ENCODE results near the gene SRRM4. TPM values are rescaled to one million over a fixed set of nuclear protein-coding genes. Genes with fewer than 3 reads are reported as not detected.

Gene SRRM4
- total and polyA plus RNA-seq, 4 donors, result not detected

DNA sequence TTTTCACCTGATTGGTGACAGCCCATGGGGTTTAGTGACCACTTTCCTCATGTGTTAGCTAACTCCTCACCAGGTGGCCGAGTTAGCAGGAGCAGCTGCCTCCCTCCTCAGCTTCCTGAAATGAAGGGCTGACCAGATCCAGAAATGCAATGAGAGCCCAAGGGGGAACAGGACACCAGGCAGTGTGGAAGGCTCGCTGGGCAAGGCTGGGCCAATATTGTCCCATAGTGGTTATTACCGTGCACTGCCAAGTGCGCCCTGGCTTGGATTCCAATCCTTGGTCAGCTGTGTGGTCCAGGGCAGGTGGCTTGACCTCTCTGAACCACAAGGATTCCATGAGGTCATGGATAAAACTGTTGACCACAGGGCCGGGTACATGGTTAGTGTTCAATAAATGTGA lies 193.7 kb downstream of the SRRM4 start:
- H3K9me3 ChIP-seq (ENCODE audit: control insufficient read depth in 4 of 4, low read length in 3 of 4), result no peaks in the 10 kb centered on the region
- DNase-seq (ENCODE audit: low spot score), result no peak
- TF ChIP-seq FOXA2 (IDR thresholded peaks at IDR 0.05), result no peak
- TF ChIP-seq RXRA (IDR thresholded peaks at IDR 0.05), result no peak
- no peak for TF ChIP-seq NR2F2 (IDR thresholded peaks at IDR 0.05)
- TF ChIP-seq TAF1 (conservative IDR thresholded peaks at IDR 0.05), result no peak
- no peak for TF ChIP-seq GABPA (IDR thresholded peaks at IDR 0.05 in 1 of 2, conservative IDR thresholded peaks at IDR 0.05 in 1 of 2)
- TF ChIP-seq EGR1 (IDR thresholded peaks at IDR 0.05; ENCODE audit: low read depth in 2 of 2), result no peak
- TF ChIP-seq, protein P1, sequence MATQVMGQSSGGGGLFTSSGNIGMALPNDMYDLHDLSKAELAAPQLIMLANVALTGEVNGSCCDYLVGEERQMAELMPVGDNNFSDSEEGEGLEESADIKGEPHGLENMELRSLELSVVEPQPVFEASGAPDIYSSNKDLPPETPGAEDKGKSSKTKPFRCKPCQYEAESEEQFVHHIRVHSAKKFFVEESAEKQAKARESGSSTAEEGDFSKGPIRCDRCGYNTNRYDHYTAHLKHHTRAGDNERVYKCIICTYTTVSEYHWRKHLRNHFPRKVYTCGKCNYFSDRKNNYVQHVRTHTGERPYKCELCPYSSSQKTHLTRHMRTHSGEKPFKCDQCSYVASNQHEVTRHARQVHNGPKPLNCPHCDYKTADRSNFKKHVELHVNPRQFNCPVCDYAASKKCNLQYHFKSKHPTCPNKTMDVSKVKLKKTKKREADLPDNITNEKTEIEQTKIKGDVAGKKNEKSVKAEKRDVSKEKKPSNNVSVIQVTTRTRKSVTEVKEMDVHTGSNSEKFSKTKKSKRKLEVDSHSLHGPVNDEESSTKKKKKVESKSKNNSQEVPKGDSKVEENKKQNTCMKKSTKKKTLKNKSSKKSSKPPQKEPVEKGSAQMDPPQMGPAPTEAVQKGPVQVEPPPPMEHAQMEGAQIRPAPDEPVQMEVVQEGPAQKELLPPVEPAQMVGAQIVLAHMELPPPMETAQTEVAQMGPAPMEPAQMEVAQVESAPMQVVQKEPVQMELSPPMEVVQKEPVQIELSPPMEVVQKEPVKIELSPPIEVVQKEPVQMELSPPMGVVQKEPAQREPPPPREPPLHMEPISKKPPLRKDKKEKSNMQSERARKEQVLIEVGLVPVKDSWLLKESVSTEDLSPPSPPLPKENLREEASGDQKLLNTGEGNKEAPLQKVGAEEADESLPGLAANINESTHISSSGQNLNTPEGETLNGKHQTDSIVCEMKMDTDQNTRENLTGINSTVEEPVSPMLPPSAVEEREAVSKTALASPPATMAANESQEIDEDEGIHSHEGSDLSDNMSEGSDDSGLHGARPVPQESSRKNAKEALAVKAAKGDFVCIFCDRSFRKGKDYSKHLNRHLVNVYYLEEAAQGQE (IDR thresholded peaks at IDR 0.05), result no peak
- TF ChIP-seq, protein P2, sequence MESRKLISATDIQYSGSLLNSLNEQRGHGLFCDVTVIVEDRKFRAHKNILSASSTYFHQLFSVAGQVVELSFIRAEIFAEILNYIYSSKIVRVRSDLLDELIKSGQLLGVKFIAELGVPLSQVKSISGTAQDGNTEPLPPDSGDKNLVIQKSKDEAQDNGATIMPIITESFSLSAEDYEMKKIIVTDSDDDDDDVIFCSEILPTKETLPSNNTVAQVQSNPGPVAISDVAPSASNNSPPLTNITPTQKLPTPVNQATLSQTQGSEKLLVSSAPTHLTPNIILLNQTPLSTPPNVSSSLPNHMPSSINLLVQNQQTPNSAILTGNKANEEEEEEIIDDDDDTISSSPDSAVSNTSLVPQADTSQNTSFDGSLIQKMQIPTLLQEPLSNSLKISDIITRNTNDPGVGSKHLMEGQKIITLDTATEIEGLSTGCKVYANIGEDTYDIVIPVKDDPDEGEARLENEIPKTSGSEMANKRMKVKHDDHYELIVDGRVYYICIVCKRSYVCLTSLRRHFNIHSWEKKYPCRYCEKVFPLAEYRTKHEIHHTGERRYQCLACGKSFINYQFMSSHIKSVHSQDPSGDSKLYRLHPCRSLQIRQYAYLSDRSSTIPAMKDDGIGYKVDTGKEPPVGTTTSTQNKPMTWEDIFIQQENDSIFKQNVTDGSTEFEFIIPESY (IDR thresholded peaks at IDR 0.05), result no peak
- TF ChIP-seq, protein P3, sequence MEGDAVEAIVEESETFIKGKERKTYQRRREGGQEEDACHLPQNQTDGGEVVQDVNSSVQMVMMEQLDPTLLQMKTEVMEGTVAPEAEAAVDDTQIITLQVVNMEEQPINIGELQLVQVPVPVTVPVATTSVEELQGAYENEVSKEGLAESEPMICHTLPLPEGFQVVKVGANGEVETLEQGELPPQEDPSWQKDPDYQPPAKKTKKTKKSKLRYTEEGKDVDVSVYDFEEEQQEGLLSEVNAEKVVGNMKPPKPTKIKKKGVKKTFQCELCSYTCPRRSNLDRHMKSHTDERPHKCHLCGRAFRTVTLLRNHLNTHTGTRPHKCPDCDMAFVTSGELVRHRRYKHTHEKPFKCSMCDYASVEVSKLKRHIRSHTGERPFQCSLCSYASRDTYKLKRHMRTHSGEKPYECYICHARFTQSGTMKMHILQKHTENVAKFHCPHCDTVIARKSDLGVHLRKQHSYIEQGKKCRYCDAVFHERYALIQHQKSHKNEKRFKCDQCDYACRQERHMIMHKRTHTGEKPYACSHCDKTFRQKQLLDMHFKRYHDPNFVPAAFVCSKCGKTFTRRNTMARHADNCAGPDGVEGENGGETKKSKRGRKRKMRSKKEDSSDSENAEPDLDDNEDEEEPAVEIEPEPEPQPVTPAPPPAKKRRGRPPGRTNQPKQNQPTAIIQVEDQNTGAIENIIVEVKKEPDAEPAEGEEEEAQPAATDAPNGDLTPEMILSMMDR (IDR thresholded peaks at IDR 0.05; ENCODE audit: low read depth, low read length, missing input control), result no peak
- TF ChIP-seq RAD21 (IDR thresholded peaks at IDR 0.05), result no peak
- no peak for TF ChIP-seq HNF4G (IDR thresholded peaks at IDR 0.05)
- no peak for TF ChIP-seq JUND (IDR thresholded peaks at IDR 0.05)
- TF ChIP-seq SP1 (IDR thresholded peaks at IDR 0.05), result no peak
- no peak for TF ChIP-seq HNF4A (conservative IDR thresholded peaks at IDR 0.05)
- no peak for TF ChIP-seq FOXA1 (IDR thresholded peaks at IDR 0.05)
- TF ChIP-seq, protein P4, sequence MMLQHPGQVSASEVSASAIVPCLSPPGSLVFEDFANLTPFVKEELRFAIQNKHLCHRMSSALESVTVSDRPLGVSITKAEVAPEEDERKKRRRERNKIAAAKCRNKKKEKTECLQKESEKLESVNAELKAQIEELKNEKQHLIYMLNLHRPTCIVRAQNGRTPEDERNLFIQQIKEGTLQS (IDR thresholded peaks at IDR 0.05), result no peak
- no peaks in the 10 kb centered on the region for H3K36me3 ChIP-seq (ENCODE audit: control insufficient read depth in 4 of 4, insufficient read depth in 3 of 4, low read depth in 1 of 4, low read length in 3 of 4)
- H3K27ac ChIP-seq (ENCODE audit: low read depth in 1 of 2, low read length in 2 of 2), result no peak overlapping the region
- H3K4me3 ChIP-seq (ENCODE audit: low read depth in 1 of 3, low read length in 3 of 3), result no peak overlapping the region
- peaks cover 0 to 2% (median 0%) of the 10 kb centered on the region in 4 donors for H3K27me3 ChIP-seq (ENCODE audit: control insufficient read depth in 4 of 4, insufficient read depth in 4 of 4, low read length in 3 of 4)
- H3K9ac ChIP-seq (ENCODE audit: low read depth in 1 of 2, low read length in 2 of 2), result no peak overlapping the region
- 74% methylated on average over 5 of the region's 5 CpGs for WGBS
- no peaks in the 10 kb centered on the region for H3K4me1 ChIP-seq (ENCODE audit: control insufficient read depth in 4 of 4, insufficient read depth in 4 of 4, low read length in 3 of 4)

All from liver (tissue), 9 donors.